Posterior cingulate gyrus (tissue), 11 donors: ENCODE results near the gene PLD5.
"Not testable (repeated sequence)": the region's sequence is repeated elsewhere in the genome, so short reads cannot be mapped to it uniquely, and the experiment has no call there.

Source experiments
- DNase-seq, 10 donors: peaks; one replicate each; pipeline versions ENCODE4 v3.0.0 to v3.0.0-alpha.2; 2020 to 2021; ENCODE audit warnings: mixed read lengths in 3 of 10
- intact Hi-C: fragments of 100-400 bp; cut with DNase I; formaldehyde crosslinking; loops from one replicate; pipeline ENCODE4 v1.15.1; 2023

The PLD5 gene

GRCh38 chr1:242185731-242186130, 338.8 kb downstream of the PLD5 start:
- intact Hi-C loops = no loop called here
- no peak for DNase-seq

GRCh38 chr1:242184955-242185354, 339.5 kb downstream of the PLD5 start:
- peak in 3 of 10 donors; percentile 19 to 78 (median 53) for DNase-seq
- intact Hi-C loops = no loop called here

- intact Hi-C loops = not testable (repeated sequence)
These were observed 344.7 kb downstream of the PLD5 start for GRCh38 chr1:242179767-242180166.

GRCh38 chr1:242178924-242179708, 345.4 kb downstream of the PLD5 start:
- intact Hi-C loops = no loop called here
- peak in 2 of 10 donors; percentile 19 to 38 for DNase-seq

More at GRCh38 chr1:242179767-242180166, 344.7 kb downstream of the PLD5 start:
- not testable (repeated sequence) for DNase-seq

GRCh38 chr1:242178436-242178835, 346.1 kb downstream of the PLD5 start:
- intact Hi-C loops = no loop called here
- no peak for DNase-seq

- DNase-seq = no peak
- intact Hi-C loops = no loop called here
These were observed 362.4 kb downstream of the PLD5 start for GRCh38 chr1:242162140-242162539.

- intact Hi-C loops = no loop called here
- DNase-seq = no peak
These were observed 377.2 kb downstream of the PLD5 start for GRCh38 chr1:242147096-242147976.

- no peak for DNase-seq
- intact Hi-C loops = no loop called here
These were observed 377.8 kb downstream of the PLD5 start for GRCh38 chr1:242146652-242147051.

DNA sequence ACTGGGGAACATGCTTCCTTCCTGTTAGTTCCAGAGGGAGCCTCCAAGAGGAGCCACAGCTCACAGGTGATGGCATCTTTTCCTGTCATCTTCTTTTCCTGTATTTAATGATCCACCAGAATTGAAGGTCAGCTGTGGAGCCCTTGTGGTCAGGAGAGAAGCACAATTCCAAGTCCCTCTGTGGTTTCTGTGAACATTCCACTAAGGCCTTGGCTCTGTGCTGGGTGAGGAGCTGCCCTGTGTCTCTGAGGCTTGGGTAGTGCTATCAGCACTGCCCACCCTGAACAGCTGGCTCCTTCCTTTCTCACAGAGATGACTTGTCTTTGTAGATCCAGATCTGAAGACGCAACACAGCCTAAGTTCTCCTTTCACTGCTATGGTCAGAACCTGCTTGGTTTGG, 383.7 kb downstream of the PLD5 start:
- no peak for DNase-seq
- intact Hi-C loops = no loop called here

- intact Hi-C loops = no loop called here
These were observed 384.5 kb downstream of the PLD5 start for GRCh38 chr1:242139986-242140385.

DNA sequence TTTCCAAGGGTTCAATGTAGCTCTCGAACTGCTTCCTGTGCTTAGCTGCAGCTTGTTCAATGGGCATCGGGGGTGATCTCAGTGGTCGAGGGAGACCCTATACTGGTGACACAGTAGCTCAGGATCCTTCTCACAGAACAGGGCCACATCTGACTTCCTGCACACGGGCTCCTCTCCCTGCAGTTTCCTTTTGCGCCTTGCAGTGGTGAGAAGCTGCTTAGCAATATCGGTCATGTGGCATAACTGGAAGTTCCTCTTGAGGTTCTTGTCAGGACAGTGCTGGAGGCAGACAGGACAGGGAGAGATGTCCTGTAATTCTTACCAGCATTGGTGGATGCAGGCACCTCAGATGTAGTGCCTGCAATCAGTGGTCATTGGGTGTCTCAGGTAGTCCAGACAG, 385.1 kb downstream of the PLD5 start:
- intact Hi-C loops = no loop called here
- DNase-seq = no peak

More at GRCh38 chr1:242139986-242140385, 384.5 kb downstream of the PLD5 start:
- no peak for DNase-seq

GRCh38 chr1:242133796-242134195, 390.7 kb downstream of the PLD5 start:
- intact Hi-C loops = no loop called here
- DNase-seq = no peak

GRCh38 chr1:242133351-242133750, 391.1 kb downstream of the PLD5 start:
- intact Hi-C loops = no loop called here
- no peak for DNase-seq

DNA sequence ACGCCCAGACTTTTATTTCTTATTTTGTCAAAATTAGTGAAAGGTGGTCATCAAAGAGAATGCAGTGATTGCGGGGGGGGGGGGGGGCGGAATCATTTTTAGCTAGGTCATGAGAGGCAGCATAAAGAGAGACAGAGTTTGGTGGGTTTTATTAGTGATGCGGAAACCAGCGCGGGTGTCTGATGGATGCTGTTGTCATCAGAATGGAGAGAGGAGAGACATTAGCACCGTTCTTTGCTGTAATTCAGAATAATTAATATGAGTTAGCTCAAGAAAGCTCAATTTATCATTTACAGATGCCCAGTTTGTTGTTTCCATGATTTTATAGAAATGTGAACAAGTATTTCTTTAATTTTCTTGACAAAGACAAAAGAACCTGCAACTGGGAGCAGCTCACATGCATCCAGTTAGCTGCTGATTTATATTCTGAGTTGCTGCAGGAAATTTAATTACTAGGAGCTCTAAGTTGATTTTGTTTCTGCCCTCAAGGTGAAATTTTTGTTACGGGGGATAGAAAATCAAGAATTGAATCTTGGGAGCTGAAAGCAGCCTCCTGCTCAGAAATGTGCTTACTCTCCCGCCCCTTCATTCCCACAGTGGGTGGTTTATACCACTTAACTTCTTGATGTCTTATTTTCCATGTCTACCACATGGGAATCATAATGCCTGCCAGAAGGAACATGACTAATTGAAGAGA, 392.2 kb downstream of the PLD5 start:
- intact Hi-C loops = no loop called here
- DNase-seq = no peak

DNA sequence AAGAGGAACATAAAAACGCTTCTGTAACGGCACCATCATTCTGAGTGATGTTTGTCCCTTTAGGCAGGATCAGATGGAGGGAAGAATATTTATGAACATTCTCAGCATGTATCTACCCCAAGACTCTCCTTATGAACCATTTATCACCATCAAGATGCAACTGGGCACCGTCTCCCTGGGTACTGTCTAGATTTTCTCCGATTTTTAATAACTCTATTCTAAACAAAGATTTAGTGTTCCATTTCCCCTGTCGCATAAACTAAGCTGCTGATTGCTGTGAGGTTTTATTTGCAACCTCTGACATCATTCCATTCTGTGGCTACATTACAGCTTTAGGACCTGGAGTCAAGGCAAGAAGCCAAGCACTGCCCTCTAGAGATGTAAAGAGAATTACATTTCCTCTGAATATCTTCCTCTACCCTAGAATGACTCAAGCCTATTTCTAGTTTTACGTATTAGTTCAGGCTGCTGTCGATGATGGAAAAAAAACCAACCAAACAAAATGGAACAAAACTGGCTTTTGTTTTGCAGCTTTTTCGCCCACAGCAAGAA, 395.5 kb downstream of the PLD5 start:
- intact Hi-C loops = no loop called here
- DNase-seq = no peak

DNA sequence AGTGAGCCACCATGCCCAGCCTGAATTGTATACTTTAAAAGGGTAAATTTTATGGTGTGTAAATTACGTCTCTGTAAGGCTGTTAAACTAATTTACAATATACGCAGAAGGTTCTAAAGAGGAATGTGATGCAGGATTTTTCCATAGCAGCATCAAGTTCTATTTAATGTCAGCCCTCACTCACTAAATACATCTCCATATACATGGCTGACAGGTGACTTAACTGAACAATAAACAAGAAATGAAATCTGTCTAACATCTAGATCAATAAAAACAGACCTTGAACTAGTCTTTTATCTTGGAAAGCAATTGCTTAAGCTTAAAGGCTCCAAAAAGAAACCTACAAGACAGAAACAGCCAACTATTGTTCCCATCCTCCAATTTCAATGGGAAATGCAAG, 404.1 kb downstream of the PLD5 start:
- no peak for DNase-seq
- intact Hi-C loops = no loop called here

GRCh38 chr1:242100921-242101320, 423.6 kb downstream of the PLD5 start:
- intact Hi-C loops = no loop called here
- no peak for DNase-seq

DNA sequence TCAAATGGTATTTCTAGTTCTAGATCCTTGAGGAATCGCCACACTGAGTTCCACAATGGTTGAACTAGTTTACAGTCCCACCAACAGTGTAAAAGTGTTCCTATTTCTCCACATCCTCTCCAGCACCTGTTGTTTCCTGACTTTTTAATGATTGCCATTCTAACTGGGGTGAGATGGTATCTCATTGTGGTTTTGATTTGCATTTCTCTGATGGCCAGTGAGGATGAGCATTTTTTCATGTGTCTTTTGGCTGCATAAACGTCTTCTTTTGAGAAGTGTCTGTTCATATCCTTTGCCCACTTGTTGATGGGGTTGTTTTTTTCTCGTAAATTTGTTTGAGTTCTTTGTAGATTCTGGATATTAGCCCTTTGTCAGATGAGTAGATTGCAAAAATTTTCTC, 427.2 kb downstream of the PLD5 start:
- DNase-seq, intact Hi-C loops: not testable (repeated sequence)

- intact Hi-C loops = no loop called here
- DNase-seq = no peak
These were observed 431.4 kb downstream of the PLD5 start for GRCh38 chr1:242093116-242093515.

DNA sequence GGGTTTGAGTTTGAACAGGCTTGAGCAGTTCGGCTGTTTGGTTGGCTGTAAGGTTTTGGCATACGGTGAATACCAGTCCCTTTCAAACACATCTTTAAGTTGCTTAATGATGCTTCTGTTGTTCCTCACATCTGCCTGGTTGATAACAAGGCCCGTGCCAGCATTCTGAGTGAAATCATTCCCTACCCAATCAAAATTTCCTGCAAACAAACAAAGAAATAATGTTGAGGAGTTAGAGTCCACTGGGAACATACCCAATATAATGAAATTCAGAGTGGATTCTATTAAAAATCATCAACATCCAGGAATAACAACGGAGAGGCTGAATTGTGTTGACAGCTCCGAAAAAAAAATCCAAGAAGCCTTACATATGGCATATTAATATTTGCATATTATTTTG, 434.6 kb downstream of the PLD5 start:
- DNase-seq = no peak
- intact Hi-C loops = no loop called here

- no peak for DNase-seq
- intact Hi-C loops = no loop called here
These were observed 435.6 kb downstream of the PLD5 start for GRCh38 chr1:242088875-242089274.
